Activated CD4-positive, alpha-beta memory T cell treated with anti-CD3 and anti-CD28 coated beads, Interleukin-2, amount 10 ng/mL, durations not matched to agents 7 days and 5 days (primary cell): ENCODE measurements around the gene SLC25A23. TPM values are rescaled to one million over a fixed set of nuclear protein-coding genes. Genes with fewer than 3 reads are reported as not detected.
"Not testable (repeated sequence)": the region's sequence is repeated elsewhere in the genome, so short reads cannot be mapped to it uniquely, and the experiment has no call there.

Source experiments
- CTCF ChIA-PET: fragments of 350-600 bp; sonication (Branson Sonifier 250); formaldehyde crosslinking; loops from one replicate; lab custom pipeline; 2021; ENCODE audit warnings: antibody characterized with exemption, inconsistent platforms; lab: Charles Lee
- POLR2A ChIA-PET: fragments of 350-600 bp; sonication (Branson Sonifier 250); formaldehyde crosslinking; loops from one replicate; lab custom pipeline; 2021; ENCODE audit warnings: antibody characterized with exemption; lab: Charles Lee
- DNase-seq: peaks from one replicate; pipeline ENCODE4 v3.0.0-alpha.2; 2020
- H3K27ac Mint-ChIP-seq: one replicate; pipeline ENCODE4 v1.8.0; 2021; ENCODE audit warnings: mild to moderate bottlenecking, mixed read lengths
- H3K27me3 Mint-ChIP-seq: one replicate; pipeline ENCODE4 v1.8.0; 2021; ENCODE audit warnings: mixed read lengths
- H3K36me3 Mint-ChIP-seq: one replicate; pipeline ENCODE4 v1.8.0; 2021; ENCODE audit warnings: low read depth, mixed read lengths
- H3K4me1 Mint-ChIP-seq: one replicate; pipeline ENCODE4 v1.8.0; 2021; ENCODE audit warnings: mixed read lengths
- H3K4me3 Mint-ChIP-seq: one replicate; pipeline ENCODE4 v1.8.0; 2021; ENCODE audit warnings: mild to moderate bottlenecking, mixed read lengths
- H3K9me3 Mint-ChIP-seq: one replicate; pipeline ENCODE4 v1.8.0; 2021; ENCODE audit warnings: mixed read lengths
- total RNA-seq, 2 experiments: library from RNA; stranded (reverse); gene quantifications; one replicate each; pipeline ENCODE4 v1.2.3, GENCODE V29; 2021

The SLC25A23 gene
- total RNA-seq, 2 experiments from 2014 or later, result 30.0 to 35.7 TPM

DNA sequence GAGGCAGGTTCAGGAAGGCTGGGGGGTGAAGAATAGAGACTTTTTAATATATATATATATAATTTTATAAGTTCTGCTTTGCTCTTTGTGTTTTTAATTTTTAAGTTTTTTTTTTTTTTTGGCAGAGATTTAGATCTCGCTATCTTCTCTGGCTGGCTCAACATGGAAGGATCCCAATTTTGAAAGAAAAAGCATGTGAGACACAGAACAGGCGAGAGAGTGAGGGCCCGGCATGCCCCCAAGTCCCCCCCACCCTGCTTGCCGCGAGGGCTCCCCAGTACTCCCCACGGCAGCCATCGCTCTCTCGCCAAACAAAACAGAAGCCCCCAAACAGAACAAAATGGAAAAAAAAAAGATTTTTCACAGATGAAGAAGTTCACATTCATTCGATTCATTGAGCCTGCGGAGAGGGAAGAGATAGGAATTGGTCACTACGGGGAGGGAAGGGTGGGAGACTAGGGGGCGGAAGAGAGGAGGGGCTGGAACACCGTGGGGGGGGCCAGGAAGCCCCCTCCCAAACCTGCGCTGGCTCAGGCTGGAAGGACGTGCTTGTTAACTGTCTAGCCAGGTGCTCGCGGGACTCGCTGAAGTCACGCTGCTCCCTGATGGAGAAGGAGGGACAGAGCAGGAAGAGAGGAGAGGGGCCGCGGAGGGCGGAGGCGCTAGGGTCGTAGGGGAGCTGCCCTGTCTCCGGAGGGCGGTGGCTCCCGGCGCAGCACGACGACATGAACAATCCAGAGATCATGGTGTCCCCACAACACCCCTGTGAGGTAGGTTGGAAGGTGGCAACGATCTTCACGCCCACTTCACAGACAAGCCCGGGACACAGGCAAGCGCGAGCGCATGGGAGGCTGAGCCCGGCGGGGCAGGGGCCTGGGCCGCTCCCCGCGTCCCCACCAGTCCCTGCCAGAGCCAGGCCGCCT is 45.6 kb downstream of the SLC25A23 start:
- ChIA-PET CTCF (no interaction called here), POLR2A (no interaction called here)
- Mint-ChIP-seq H3K9me3 (no peaks in the 10 kb centered on the region), H3K4me3 (no peak overlapping the region), H3K36me3 (peaks cover 38% of the 10 kb centered on the region), H3K4me1 (no peaks in the 10 kb centered on the region), H3K27ac (no peak overlapping the region), H3K27me3 (no peaks in the 10 kb centered on the region)
- no peak for DNase-seq

DNA sequence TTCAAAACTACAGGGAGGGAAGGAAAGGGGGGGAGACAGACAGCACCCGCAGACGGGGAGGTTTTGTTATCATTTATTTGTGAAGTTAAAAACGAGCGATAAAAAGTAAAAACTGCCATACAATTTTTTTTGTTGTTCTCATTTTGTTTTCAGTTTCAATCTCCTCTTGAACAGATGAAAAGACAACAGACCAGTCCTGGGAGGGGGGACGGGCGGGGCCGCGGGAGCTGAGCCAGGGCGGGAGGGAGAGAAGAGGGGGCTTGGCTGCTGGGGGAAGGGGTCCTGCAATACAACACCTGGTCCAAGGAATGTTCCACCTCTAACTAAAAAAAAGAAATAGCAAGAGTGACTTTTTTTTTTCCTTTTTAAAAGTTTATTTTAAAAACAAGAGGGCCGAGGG is 46.3 kb downstream of the SLC25A23 start:
- Mint-ChIP-seq H3K27ac (no peak overlapping the region), H3K9me3 (no peaks in the 10 kb centered on the region), H3K4me1 (no peaks in the 10 kb centered on the region), H3K27me3 (no peaks in the 10 kb centered on the region), H3K4me3 (no peak overlapping the region), H3K36me3 (peaks cover 31% of the 10 kb centered on the region)
- POLR2A ChIA-PET, result no interaction called here
- CTCF ChIA-PET, result no interaction called here
- DNase-seq, result no peak

DNA sequence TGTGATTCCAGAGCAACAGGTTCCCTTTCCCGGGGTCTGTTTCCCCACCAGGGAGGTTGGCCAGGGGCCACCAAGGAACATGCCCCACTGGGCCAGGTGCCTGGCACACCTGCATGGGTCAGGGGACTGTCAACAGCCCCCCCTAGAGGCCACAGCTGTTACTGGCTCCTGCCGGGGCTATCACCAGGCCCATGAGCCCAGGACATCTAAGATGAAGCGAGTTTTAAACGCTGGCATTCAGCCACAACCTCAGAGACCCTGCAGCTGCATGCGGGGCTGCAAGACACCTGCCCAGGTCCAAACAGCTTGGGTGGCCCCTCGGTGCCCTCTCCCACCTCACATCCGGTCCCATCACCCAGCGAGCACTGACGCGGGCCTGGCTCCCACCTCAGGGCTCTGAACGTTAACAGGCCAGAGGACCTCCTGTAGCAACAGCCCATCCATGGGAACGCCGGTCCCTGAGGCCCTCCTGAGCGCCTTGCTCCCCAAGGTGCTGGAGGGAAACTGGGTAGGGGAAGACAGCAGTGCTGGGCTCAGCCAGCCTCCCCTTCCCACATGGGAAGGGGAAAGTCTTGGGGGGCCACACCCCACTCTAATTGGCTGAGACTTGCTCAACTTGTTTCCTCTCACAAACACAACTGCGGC is 47.0 kb downstream of the SLC25A23 start:
- Mint-ChIP-seq H3K9me3 (no peaks in the 10 kb centered on the region), H3K4me1 (no peaks in the 10 kb centered on the region), H3K27ac (no peak overlapping the region), H3K27me3 (no peaks in the 10 kb centered on the region), H3K4me3 (no peak overlapping the region), H3K36me3 (peaks cover 25% of the 10 kb centered on the region)
- POLR2A ChIA-PET, result no interaction called here
- DNase-seq, result peak; percentile 43
- CTCF ChIA-PET, result interaction anchor here (0.6 kb wide), 1 partner anchor 306 kb away, joined by 4 read pairs; no protein-coding TSS in a partner anchor

DNA sequence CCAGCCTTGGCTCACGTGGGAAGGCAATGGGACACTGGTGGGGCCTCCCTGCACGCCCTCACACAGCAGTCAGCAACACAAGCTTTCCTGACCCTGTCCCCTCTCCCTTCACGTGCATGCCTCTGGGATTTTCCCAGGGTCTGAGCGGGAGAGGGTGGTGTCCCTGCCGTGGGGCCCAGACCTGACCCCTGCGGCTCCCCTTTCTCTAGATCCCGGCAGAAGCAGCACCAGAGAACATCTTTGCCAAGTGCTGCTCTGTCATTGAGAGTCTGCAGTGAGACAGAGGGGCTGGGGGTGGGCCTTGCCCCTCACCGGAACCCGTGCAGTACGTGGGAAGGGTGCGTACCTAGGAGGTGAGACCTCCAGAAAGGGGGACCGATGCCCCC is 47.5 kb downstream of the SLC25A23 start:
- DNase-seq, result no peak
- no peak overlapping the region for H3K27ac Mint-ChIP-seq
- H3K4me1 Mint-ChIP-seq, result no peaks in the 10 kb centered on the region
- no peak overlapping the region for H3K4me3 Mint-ChIP-seq
- H3K9me3 Mint-ChIP-seq, result no peaks in the 10 kb centered on the region
- ChIA-PET POLR2A (interaction anchor here (1.2 kb wide), 1 partner anchor 13 kb away, joined by 3 read pairs; the partner anchor contains the start of gene KHSRP), CTCF (interaction anchor here (0.6 kb wide), 2 partner anchors 306 to 385 kb away, joined by 3 to 4 read pairs; no protein-coding TSS in a partner anchor)
- no peaks in the 10 kb centered on the region for H3K27me3 Mint-ChIP-seq
- H3K36me3 Mint-ChIP-seq, result peaks cover 20% of the 10 kb centered on the region

DNA sequence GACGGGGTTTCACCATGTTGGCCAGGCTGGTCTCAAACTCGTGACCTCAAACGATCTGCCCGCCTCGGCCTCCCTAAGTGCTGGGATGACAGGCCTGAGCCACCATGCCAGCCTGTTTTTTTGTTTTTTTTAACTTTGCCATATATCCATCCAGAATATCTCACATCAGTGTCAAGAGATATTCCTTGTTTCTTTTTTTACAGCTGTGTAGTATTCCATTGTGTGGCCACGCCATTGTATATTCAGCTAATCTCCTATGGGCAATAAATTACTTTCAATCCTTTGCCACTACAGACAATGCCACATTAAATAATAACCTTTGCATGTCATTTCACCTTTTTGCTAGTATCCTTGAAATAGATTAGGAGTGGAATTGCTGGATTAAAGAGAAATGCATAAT is 50.2 kb downstream of the SLC25A23 start:
- POLR2A ChIA-PET, result no interaction called here
- Mint-ChIP-seq H3K27ac (no peak overlapping the region), H3K4me1 (no peaks in the 10 kb centered on the region), H3K36me3 (peaks cover 8% of the 10 kb centered on the region), H3K27me3 (no peaks in the 10 kb centered on the region), H3K9me3 (no peaks in the 10 kb centered on the region), H3K4me3 (no peak overlapping the region)
- CTCF ChIA-PET, result no interaction called here
- no peak for DNase-seq

DNA sequence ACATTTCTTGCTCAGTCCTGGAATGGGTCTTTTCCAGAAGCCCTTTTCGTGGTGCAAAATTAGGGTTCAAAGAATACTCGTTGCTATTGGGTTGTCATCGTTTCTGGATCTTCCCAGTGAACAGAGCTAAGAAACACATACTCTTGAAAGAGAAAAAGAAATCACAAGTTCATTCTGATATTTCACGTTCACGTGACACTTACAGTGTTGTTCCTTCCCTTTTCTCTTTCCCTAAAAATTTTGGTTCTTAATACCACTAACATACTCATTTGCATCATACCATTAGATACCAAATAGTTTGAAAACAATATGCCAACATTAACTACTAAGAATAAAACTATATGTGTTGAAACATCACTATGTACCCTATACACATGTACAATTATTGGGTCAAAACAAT is 53.2 kb downstream of the SLC25A23 start:
- ChIA-PET POLR2A (no interaction called here), CTCF (no interaction called here)
- no peaks in the 10 kb centered on the region for H3K4me1 Mint-ChIP-seq
- H3K36me3 Mint-ChIP-seq, result no peaks in the 10 kb centered on the region
- H3K9me3 Mint-ChIP-seq, result no peaks in the 10 kb centered on the region
- H3K27me3 Mint-ChIP-seq, result no peaks in the 10 kb centered on the region
- no peak overlapping the region for H3K27ac Mint-ChIP-seq
- H3K4me3 Mint-ChIP-seq, result no peak overlapping the region
- DNase-seq, result no peak

DNA sequence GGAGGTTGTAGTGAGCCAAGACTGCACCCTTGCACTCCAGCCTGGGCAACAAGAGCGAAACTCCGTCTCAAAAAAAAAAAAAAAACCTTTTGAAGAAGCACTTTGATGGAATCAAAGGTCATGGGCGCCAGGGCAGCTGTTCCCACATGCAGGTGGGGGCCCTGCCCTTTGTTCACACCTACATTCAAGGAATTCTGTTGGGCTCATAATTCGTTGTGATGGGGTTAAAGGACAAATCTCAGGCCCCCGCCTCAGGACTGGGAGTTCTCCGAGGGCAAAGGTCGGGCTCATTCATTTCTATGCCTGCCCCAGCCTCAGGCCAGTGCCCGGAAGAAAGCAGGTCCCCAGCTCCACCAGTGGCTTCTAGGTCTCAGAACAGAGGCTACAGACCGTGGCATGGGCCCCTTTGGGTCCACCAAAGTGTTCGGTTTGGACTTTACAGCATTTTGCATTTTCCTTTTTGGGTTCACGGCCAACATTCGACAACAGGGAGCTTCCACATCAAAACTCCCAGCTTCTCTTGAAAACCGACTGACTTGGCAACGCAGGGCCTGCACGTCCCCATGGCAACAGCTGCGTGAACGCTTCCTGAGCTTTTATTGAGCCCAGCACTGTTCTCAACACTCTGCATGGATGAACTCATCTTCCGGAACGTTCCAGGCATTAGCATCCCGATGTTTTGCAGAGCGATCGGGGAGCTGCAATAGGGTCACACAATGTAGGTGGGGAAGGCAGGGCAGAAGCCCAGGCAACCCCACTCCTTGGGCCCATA is 56.6 kb downstream of the SLC25A23 start:
- ChIA-PET POLR2A (interaction anchor here (1.3 kb wide), 1 partner anchor 9 kb away, joined by 4 read pairs; no protein-coding TSS in a partner anchor), CTCF (interaction anchor here (0.6 to 0.8 kb wide), 2 partner anchors 8 to 100 kb away, joined by 3 to 5 read pairs; no protein-coding TSS in a partner anchor)
- H3K27ac Mint-ChIP-seq, result no peak overlapping the region
- H3K9me3 Mint-ChIP-seq, result no peaks in the 10 kb centered on the region
- H3K36me3 Mint-ChIP-seq, result no peaks in the 10 kb centered on the region
- H3K27me3 Mint-ChIP-seq, result no peaks in the 10 kb centered on the region
- no peak for DNase-seq
- H3K4me3 Mint-ChIP-seq, result no peak overlapping the region
- H3K4me1 Mint-ChIP-seq, result no peaks in the 10 kb centered on the region

DNA sequence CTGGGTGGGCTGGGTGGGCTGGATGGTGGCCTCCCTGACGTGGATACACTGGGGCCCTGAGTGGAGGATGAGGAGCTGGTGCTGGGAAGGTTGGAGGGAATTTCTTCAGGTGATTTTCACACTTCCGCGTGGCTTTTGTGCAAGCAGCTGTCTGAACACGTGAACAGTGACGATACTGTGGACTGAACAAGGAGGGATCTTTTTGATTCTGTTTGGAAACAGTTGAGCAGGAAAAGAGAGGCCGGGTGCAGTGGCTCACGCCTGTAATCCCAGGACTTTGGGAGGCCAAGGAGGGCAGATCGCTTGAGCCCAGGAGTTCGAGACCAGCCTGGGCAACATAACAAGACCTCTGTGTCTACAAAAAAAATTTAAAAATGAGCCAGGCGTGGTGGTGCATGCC is 57.5 kb downstream of the SLC25A23 start:
- H3K36me3 Mint-ChIP-seq, result no peaks in the 10 kb centered on the region
- H3K27ac Mint-ChIP-seq, result no peak overlapping the region
- no peak for DNase-seq
- H3K4me3 Mint-ChIP-seq, result no peak overlapping the region
- no peaks in the 10 kb centered on the region for H3K4me1 Mint-ChIP-seq
- CTCF ChIA-PET, result no interaction called here
- POLR2A ChIA-PET, result no interaction called here
- no peaks in the 10 kb centered on the region for H3K9me3 Mint-ChIP-seq
- H3K27me3 Mint-ChIP-seq, result no peaks in the 10 kb centered on the region

DNA sequence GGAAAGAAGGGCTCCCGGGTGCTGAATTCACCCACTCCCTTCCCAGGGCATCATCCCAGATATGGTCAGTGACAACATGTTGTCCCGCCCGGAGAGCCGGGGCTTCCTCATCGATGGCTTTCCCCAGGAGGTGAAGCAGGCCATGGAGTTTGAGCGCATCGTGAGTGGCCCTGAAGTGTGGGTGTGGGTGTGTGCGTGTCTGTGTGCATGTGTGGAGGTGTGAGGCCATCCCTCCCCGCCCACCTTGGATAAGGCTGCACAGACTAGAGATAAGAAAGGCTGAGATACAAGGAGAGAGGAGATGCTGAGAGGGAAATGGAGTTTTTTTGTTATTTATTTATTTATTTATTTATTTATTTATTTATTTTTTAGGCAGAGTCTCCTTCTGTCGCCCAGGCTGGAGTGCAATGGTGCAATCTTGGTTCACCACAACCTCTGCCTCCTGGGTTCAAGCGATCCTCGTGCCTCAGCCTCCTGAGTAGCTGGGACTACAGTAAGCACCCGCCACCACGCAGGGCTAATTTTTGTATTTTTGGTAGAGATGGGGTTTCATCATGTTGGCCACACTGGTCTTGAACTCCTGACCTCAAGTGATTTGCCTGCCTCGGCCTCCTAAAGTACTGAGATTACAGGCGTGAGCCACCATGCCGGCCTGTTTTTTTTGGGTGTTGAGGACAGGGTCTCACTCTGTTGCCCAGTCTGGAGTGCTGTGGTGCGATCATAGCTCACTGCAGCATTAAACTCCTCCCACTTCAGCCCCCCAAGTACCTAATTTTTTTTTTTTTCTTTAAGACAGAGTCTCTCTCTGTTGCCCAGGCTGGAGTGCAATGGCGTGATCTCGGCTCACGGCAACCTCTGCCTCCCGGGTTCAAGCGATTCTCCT is 59.3 kb downstream of the SLC25A23 start:
- POLR2A ChIA-PET, H3K9me3 Mint-ChIP-seq, DNase-seq, H3K27ac Mint-ChIP-seq, H3K36me3 Mint-ChIP-seq, H3K27me3 Mint-ChIP-seq, H3K4me3 Mint-ChIP-seq, CTCF ChIA-PET, H3K4me1 Mint-ChIP-seq: not testable (repeated sequence)

DNA sequence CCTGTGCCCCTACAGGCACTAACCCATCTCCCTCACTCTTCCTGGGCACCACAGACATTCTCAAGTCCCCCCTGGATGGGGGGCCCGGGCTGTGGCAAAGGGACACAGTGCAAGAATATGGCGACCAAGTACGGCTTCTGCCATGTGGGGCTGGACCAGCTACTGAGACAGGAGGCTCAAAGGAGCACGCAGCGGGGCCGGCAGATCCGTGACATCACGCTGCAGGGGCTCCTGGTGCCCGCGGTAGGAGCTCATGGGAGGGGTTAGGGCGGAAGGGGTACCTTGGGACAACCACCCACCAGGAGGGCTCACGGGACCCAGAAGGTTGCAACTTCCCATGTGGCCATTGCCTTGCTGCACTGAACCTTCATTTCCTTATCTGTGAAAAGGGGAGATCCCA is 63.3 kb downstream of the SLC25A23 start:
- no peak overlapping the region for H3K27ac Mint-ChIP-seq

DNA sequence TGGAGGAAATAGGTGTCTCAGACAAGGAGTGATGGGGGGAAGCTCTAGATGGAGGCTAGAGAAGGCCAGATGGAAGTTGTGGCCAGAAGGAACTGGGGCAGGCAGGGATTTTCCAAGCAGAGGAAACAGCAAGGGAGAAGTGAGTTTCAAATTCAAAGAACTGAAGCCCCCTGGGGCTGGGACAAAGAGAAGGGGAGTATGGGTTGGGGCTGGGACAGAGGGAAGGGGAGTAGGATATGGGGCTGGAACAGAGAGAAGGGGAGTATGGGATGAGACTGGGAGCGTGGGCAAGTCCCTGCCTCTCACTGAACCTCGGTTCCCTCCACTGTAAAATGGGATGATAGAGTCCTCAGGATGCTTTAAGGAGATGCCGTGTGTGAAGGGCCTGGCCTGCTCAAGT is 64.8 kb downstream of the SLC25A23 start:
- Mint-ChIP-seq H3K9me3 (no peaks in the 10 kb centered on the region), H3K4me3 (peak overlapping the region; percentile 33), H3K27me3 (no peaks in the 10 kb centered on the region), H3K36me3 (peaks cover 18% of the 10 kb centered on the region), H3K27ac (peak overlapping the region; percentile 9), H3K4me1 (peaks cover 24% of the 10 kb centered on the region)
- ChIA-PET POLR2A (interaction anchor here (1.1 to 2.2 kb wide), 3 partner anchors 8 to 33 kb away, joined by 4 to 11 read pairs (median 4); partner anchors contain the start of gene KHSRP), CTCF (interaction anchor here (0.7 kb wide), 1 partner anchor 8 kb away, joined by 5 read pairs; no protein-coding TSS in a partner anchor)
- no peak for DNase-seq

More for the DNA sequence above, 63.3 kb downstream of the SLC25A23 start:
- peaks cover 20% of the 10 kb centered on the region for H3K4me1 Mint-ChIP-seq
- no peak for DNase-seq
- H3K9me3 Mint-ChIP-seq, result no peaks in the 10 kb centered on the region
- ChIA-PET POLR2A (no interaction called here), CTCF (no interaction called here)
- H3K36me3 Mint-ChIP-seq, result peaks cover 13% of the 10 kb centered on the region
- H3K27me3 Mint-ChIP-seq, result no peaks in the 10 kb centered on the region
- H3K4me3 Mint-ChIP-seq, result no peak overlapping the region

DNA sequence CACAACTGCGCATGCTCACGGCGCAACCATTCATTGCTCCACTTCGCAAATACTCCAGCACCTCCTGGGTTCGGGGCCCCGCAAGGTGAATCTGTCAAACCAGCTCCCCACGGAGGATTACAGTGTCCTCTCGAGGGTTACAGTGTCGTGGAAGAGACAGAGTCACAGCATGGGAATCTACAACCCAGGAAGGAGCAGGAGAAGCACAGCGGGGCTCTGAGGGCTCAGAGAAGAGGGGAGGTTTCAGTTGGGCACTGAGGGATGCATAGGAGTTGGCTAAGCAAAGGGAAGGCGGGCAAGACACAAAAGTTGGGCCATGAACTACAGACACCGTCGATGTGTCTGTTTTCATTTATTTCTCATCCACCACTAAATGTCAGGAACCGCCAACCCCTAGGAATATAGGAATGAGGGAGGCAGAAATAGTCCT is 65.6 kb downstream of the SLC25A23 start:
- ChIA-PET POLR2A (interaction anchor here (0.7 to 2.2 kb wide), 10 partner anchors 9 to 342 kb away, joined by 3 to 15 read pairs (median 4); partner anchors contain the start of genes ALKBH7, CLPP, DENND1C and KHSRP), CTCF (interaction anchor here (0.5 to 0.8 kb wide), 2 partner anchors 372 to 1913 kb away, joined by 3 to 4 read pairs; no protein-coding TSS in a partner anchor)
- peaks cover 21% of the 10 kb centered on the region for H3K36me3 Mint-ChIP-seq
- H3K27ac Mint-ChIP-seq, result peak overlapping the region; percentile 93
- no peaks in the 10 kb centered on the region for H3K27me3 Mint-ChIP-seq
- H3K4me1 Mint-ChIP-seq, result peaks cover 24% of the 10 kb centered on the region
- H3K4me3 Mint-ChIP-seq, result peak overlapping the region; percentile 94
- H3K9me3 Mint-ChIP-seq, result no peaks in the 10 kb centered on the region
- peak; percentile 76 for DNase-seq
